Measurements from ENCODE around the gene ZBTB33. TPM values are rescaled to one million over a fixed set of nuclear protein-coding genes. Genes with fewer than 3 reads are reported as not detected.

Gene ZBTB33
- polyA plus RNA-seq, 10 donors, result 13.6 to 20.9 (median 15.7) TPM

- DNase-seq, result no peak
Observed at GRCh38 chrX:120253784-120254183, 3.2 kb downstream of the ZBTB33 start.

GRCh38 chrX:120260369-120260768 lies 9.8 kb downstream of the ZBTB33 start:
- no peak for DNase-seq

GRCh38 chrX:120262859-120263708 lies 12.5 kb downstream of the ZBTB33 start:
- no peak for DNase-seq

- DNase-seq, result no peak
Observed at GRCh38 chrX:120264341-120264740, 13.7 kb downstream of the ZBTB33 start.

GRCh38 chrX:120269373-120270035 lies 18.9 kb downstream of the ZBTB33 start:
- peak in 1 of 3 donors; percentile 5 for DNase-seq

- DNase-seq, result no peak
Observed at GRCh38 chrX:120270567-120270966, 20.0 kb downstream of the ZBTB33 start.

GRCh38 chrX:120271218-120271617 lies 20.6 kb downstream of the ZBTB33 start:
- DNase-seq, result no peak

GRCh38 chrX:120274145-120274544 lies 23.5 kb downstream of the ZBTB33 start:
- DNase-seq, result no peak

GRCh38 chrX:120274958-120275357 lies 24.3 kb downstream of the ZBTB33 start:
- DNase-seq, result no peak

GRCh38 chrX:120281021-120281624 lies 30.5 kb downstream of the ZBTB33 start:
- DNase-seq, result no peak

- DNase-seq, result no peak
Observed at GRCh38 chrX:120281761-120282160, 31.1 kb downstream of the ZBTB33 start.

GRCh38 chrX:120282697-120283096 lies 32.1 kb downstream of the ZBTB33 start:
- DNase-seq, result no peak

GRCh38 chrX:120286733-120287512 lies 36.3 kb downstream of the ZBTB33 start:
- no peak for DNase-seq

- DNase-seq, result no peak
Observed at GRCh38 chrX:120287513-120288112, 37.0 kb downstream of the ZBTB33 start.

GRCh38 chrX:120290107-120290506 lies 39.5 kb downstream of the ZBTB33 start:
- no peak for DNase-seq

GRCh38 chrX:120291211-120291610 lies 40.6 kb downstream of the ZBTB33 start:
- DNase-seq, result no peak

- no peak for DNase-seq
Observed at GRCh38 chrX:120293015-120293414, 42.4 kb downstream of the ZBTB33 start.

GRCh38 chrX:120294651-120295050 lies 44.0 kb downstream of the ZBTB33 start:
- no peak for DNase-seq

- DNase-seq, result no peak
Observed at GRCh38 chrX:120297923-120298322, 47.3 kb downstream of the ZBTB33 start.

GRCh38 chrX:120299928-120300327 lies 49.3 kb downstream of the ZBTB33 start:
- DNase-seq, result no peak

GRCh38 chrX:120301497-120301896 lies 50.9 kb downstream of the ZBTB33 start:
- no peak for DNase-seq

- DNase-seq, result no peak
Observed at GRCh38 chrX:120301960-120302359, 51.3 kb downstream of the ZBTB33 start.
